GM18508 (cell line): ENCODE results near the gene MICAL2.

Source experiments
- ATAC-seq: cut with Tn5 transposase; IDR thresholded peaks from one replicate; pipeline ENCODE4 v1.9.1; 2021; ENCODE audit warnings: moderate number of reproducible peaks; ENCODE audit not compliant: insufficient read depth, unreplicated experiment

Gene MICAL2

DNA sequence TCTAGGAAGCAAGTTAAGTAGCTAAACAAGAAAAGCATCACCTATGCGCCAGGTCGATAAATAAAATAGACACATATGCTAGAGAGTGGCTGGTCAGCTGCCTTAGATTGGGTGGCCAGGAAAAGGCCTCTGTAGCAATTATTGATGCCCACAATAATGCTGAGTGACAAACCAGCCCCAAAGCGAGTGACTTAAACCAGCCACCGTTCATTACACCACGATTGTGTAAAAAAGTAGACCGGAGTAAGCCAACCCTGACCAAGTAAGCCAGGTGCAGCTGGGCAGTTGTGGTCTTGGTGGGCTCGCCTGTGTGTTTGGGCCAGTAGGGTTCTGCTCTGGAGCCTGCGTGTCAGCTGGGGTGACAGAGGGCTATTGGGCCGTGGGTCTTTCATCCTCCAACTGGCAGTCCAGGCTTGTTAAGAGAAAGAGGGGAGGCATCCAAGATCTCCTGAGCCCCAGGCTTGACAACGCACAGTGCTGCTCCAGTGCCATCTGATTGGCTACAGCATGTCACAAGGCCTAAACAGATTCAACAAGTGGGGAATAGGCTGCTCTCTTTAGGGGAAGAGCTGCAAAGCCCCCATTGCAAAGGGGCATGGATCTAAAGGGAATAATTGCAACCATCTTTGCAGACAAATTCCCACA lies 166.6 kb downstream of the MICAL2 start:
- ATAC-seq, result no peak

DNA sequence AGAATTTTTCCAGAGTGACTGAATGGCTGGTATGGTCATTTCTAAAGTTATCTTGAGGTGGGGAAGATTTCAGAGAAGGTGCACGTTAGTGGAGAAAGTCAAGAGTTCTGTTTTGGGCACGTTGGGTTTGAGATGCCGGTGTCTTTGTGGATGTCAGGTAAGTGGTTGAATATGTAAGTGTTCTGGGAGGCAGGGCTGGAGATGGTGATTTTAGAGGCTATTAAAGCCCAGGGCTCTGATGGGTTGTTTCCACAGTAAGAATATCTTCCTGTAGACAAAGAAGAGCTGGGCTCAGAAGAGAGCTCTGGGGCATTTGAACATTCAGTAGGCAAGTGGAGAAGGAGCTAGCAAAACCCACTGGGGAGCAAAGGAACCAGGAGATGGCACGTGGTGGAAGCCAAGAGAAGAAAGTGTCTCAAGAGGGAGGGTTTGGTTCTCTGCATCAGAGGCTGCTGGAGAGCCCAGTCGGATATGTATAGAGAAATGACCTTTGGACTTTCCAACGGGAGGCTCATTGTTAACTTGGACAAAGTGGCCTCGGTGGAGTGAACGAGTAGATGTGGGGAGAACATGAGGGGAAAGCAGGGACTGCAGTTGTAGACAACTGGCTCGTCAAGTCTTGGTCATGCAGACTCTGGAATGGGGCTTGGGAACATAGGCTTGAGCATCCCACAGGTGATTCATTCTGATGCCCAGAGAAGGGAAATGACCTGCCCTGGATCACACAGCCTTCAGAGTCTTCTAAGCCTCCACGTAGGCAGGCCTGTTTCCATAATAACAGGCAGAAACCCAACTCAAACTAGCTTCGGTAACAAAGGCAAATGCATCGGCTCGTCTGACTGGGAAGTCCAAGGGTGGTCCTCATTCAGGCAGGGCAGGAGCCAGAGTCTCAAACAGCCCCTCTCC lies 168.6 kb downstream of the MICAL2 start:
- no peak for ATAC-seq

DNA sequence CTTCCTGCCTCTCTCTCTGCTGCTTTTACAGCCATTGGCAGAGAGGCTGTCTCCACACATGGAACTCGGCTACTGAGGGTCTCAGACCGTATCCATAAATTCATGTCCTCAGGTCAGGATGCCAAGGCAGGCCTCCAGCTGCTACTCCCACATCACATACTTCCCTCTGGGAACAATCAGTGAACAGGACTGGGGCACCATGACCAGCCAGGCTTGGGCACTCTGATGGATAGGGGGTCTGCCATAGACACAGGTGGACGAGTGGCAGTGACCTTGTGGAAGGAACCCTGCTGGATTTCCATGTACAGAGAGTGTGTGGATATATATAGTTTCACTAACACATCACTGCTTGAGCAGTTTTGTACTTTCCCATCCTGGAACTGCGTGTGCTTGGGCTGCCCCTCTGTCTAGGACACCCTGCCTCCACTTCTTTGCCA lies 169.3 kb downstream of the MICAL2 start:
- no peak for ATAC-seq

- ATAC-seq, result no peak
These were observed 169.9 kb downstream of the MICAL2 start for GRCh38 chr11:12280199-12280837.

GRCh38 chr11:12280838-12281565 lies 170.6 kb downstream of the MICAL2 start:
- ATAC-seq, result no peak

GRCh38 chr11:12281571-12282478 lies 171.4 kb downstream of the MICAL2 start:
- no peak for ATAC-seq

GRCh38 chr11:12282676-12283075 lies 172.3 kb downstream of the MICAL2 start:
- ATAC-seq, result no peak

- no peak for ATAC-seq
These were observed 174.1 kb downstream of the MICAL2 start for GRCh38 chr11:12284316-12285050.

GRCh38 chr11:12285106-12285505 lies 174.7 kb downstream of the MICAL2 start:
- no peak for ATAC-seq

DNA sequence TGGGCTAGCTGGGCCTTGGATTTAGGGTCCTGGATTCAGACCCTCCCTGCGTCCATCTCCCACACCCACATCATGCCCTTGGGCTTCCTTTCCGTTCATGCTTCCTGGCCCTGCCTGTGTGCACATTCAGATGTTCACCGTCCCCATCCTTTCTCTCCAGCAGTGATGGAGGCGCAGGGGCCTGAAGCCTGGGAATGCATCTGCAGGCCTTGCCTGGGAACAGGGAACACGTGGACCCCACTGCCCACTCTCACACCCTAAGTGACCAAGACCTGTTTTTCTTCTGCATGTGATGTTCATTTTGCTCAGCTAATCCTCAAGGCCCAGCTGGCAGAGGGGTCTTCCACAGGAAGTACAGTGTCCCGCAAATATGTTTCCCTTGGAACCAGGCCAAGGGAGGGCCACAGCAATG lies 175.4 kb downstream of the MICAL2 start:
- ATAC-seq, result no peak

GRCh38 chr11:12286606-12287005 lies 176.2 kb downstream of the MICAL2 start:
- ATAC-seq, result no peak

DNA sequence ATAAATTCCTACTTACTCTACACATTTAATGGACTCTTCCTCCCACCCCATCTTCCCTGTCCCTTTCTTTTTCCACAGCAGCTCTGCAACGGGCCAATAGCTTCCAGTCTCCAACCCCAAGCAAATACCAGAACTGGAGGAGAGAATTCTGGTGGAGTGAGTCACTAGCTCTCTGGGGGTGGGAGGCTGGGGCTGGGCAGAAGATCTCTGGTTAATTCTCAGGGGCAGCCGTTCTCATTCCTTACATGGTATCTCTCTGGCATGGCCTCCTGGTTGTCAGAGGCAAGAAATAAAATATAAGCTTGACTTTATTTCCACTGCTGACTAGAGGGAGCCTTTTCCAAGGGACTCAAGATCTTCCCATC lies 176.6 kb downstream of the MICAL2 start:
- no peak for ATAC-seq

- ATAC-seq, result no peak
These were observed 177.2 kb downstream of the MICAL2 start for GRCh38 chr11:12287374-12288211.

DNA sequence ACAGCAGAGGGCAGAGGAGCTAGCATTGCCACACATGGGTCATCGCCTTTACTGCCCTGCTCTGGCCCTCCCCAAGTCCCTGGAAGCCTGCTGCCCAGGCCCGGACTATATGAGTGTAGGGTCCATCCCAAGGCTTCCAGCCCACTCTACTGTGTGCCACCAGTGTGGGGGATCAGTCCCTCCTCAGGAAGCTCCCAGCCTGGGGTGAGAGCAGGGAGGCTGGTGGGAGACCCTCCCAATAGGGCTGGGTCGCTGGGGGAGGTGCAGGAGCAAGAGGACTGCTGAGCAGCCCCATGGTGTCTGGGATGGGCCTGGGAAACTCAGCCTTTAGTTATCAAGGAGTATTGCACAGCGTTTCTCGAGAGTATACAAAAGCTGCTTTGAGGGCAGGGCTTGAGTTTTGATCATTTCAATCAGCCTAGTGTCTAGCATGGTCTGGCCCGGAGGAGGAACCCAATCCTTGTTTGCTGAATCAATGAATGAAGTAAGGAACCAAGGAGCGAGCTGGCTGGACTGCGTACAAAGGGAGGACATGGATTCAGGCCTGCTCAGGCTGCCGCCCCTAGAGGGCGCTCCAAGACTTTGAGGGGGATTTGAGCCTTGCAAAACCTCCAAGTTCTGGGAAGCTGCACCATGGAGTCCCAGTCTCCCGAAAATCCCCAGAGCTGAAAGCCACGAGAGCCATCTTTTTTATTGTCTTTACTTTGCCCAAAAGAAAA lies 178.0 kb downstream of the MICAL2 start:
- no peak for ATAC-seq

DNA sequence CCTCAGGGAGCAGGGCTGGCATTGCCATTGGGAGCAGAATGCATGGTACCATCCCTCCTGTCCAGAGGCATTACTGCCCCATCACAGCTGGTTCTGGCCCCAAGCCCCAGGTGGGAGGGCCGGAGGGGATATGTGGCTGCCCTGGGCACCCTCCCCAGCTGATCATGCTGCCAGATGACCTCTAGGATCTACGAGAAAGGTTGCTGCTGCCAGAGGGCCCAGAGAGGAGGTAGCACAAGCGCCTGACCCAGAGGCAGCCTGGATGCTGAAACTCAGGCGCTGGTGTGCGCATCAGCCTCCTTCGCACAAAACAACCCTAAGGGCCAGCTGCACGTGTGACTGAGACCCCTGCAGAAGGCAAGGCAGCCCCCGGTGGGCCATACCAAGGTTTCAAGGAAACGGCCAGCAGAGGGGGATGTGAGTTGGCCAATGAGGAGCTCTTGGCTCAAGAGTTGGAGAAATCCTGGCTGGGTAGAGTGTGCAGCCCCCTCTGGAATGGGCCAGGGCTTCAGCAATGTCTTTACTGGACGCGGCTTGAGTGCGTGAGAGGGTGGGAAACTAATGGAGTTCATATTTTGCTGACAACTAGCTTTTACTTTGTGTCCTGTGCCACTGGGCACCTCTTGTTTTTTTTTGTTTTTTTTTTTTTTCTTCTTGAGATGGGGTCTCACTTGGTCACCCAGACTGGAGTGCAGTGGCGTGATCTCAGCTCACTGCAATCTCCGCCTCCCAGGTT lies 178.7 kb downstream of the MICAL2 start:
- no peak for ATAC-seq

GRCh38 chr11:12289667-12290476 lies 179.5 kb downstream of the MICAL2 start:
- ATAC-seq, result no peak
